HG02870 (cell line): ENCODE results near the gene UBQLN4.
"Not testable (repeated sequence)": the region's sequence is repeated elsewhere in the genome, so short reads cannot be mapped to it uniquely, and the experiment has no call there.

Source experiments
- ATAC-seq: cut with Tn5 transposase; IDR thresholded peaks from one replicate; pipeline ENCODE4 v1.9.1; 2021; ENCODE audit warnings: mild to moderate bottlenecking, moderate library complexity; ENCODE audit not compliant: unreplicated experiment

The UBQLN4 gene

GRCh38 chr1:156081180-156081916 lies 27.8 kb upstream of the UBQLN4 start:
- no peak for ATAC-seq

- no peak for ATAC-seq
Measured at GRCh38 chr1:156080863-156081179, 27.2 kb upstream of the UBQLN4 start.

DNA sequence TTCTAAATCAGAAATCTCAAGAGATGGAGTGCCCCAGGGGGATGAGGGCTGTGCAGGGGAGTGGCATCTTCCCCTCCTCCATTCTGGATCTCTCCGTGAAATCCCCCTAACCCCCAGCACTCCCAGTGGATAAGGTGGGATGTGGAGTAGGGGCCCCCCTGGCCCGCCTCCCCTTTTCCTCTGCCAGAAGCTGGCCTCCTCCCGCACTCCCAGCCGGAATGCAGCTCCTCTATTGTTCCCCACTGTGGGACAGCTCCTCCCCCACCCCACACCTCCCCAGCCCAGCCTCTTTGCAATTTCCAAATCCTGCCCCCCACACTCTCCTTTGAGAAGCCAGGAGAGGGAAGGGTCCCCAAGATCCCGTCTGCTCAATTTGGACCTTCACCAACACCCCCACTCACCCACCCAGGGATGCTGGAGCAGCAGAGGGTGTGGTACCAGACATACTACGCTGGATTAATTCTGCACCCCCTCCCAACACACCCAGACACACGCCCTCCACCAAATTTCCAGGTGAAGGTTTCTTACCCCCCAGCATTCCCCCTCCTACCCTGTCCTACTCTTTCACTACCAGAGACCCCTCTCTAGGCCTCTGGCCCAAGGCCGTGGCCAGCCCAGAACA lies 26.8 kb upstream of the UBQLN4 start:
- no peak for ATAC-seq

DNA sequence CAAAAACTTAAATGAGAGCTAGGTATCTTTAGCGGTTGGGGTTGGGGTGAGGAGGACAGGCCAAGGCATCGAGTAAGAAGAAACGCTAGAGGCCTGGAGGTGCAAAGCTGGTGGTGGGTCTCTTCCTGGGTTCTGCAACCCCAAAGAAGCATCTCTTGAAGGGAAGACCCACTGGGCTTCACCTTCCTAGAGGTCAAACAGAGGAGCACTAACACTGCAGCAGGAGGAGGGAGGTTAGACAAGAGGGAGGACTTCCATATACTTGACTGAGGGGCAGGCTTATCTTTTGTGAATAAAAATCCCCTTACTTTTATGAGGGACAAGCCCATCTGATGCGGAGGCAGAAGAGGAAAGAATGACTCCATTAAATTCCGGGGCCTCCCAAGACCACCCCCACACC lies 26.2 kb upstream of the UBQLN4 start:
- no peak for ATAC-seq

DNA sequence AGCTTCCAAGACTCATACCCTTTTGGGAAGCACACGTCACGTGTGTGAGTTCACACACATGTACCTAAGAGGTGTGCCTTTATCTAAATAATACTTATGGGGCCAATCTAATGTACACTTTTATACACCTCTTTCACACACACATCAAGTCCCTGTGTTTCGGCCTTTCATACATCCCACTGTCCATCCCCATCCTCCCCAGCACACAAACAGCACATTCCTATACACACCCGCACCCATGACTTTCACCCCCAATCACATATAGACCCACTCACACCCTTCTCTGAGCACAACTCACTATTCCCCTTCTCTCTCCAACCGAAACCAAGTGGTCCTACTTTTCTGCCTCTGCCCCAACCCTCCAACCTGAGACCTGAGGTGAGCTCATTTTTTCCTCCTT lies 25.1 kb upstream of the UBQLN4 start:
- ATAC-seq, result no peak

GRCh38 chr1:156077430-156077760 lies 23.8 kb upstream of the UBQLN4 start:
- ATAC-seq, result no peak

DNA sequence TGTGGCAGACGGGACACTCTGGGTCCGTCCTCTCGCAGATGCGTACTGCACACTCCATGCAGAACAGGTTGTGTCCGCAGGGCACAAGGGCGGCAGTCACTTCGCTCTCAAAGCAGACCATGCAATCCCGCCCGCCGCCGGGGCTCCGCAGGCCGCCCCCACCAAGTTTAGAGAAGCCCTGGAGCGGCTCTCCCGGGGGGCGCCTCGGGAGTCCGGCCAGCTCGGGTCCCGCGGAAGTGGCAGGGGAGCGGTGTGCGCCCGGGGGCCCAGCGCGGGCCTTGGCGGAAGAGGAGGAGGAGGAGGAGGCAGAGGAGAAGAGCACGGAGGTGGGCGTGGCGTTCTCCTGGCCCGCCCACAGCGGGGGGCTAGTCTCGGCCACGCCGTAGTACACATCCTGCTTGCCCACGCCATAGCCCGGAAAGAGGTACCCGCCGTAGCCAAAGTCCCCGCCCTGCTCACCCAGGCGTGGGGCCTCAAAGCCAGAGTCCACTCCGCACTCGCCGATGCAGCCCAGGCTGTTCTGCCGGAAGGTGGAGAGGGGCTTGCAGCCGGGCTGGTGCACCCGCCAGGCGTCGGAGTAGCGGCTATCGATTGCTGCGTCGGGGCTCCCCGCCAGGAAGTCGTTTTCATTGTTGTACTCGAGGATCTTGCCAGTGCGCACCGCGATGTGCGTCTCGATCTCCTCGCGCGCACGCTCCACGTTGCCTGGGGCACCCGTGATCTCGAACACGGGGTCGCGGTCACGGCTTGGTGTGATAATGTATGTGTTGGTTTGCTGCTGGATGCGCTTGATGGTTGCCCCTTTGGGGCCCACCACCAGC lies 23.2 kb upstream of the UBQLN4 start:
- ATAC-seq, result no peak

DNA sequence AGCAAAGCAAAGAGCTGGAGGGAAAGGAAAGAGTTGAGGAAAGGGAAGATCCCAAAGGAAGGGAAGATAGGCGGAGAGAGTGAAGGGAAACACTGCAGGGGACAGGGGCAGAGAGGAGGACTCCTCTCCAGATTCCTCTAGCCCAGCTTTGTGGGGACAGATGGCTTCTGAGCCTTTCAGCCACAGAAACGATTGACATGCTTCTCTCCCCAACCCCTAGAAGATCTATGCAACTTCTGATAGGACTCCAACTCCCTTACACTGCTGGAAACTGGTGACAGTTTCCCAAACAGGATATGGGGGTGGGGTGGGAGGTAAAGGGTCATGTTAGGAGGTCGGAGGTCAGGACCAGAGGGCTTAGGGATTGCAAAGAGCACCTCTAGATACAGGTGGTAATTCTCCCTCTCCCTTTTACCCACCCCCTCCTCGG lies 22.2 kb upstream of the UBQLN4 start:
- ATAC-seq, result no peak

GRCh38 chr1:156075162-156075561 lies 21.6 kb upstream of the UBQLN4 start:
- no peak for ATAC-seq

GRCh38 chr1:156074661-156075060 lies 21.1 kb upstream of the UBQLN4 start:
- ATAC-seq, result no peak

- no peak for ATAC-seq
Measured at GRCh38 chr1:156073740-156074139, 20.1 kb upstream of the UBQLN4 start.

DNA sequence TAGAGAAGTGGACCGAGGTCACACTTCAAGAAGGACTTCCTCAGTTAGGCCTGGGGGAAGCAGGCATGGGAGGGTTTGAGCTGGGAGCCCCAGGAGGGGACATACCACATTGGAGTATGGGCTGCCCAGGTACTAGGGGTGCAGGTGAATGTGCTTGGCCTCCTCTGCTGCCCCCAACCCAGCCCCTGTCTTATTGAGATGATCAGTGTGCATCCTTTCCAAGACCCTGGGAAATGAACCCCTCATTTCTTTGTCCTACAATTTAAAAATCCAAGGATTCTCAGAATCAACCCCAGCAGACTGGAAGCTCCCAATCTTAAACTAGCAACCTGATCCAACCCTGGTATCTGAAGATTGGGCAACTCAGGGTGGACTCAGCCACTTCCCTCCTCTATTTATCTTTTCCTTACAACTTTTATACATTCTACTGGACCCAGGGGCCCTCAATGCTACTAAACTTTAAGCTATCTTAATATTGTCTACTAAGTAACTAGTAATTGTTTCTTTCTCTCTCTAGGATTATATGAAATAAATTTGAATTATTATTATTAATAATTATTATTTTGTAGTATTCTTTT lies 19.6 kb upstream of the UBQLN4 start:
- ATAC-seq, result no peak

DNA sequence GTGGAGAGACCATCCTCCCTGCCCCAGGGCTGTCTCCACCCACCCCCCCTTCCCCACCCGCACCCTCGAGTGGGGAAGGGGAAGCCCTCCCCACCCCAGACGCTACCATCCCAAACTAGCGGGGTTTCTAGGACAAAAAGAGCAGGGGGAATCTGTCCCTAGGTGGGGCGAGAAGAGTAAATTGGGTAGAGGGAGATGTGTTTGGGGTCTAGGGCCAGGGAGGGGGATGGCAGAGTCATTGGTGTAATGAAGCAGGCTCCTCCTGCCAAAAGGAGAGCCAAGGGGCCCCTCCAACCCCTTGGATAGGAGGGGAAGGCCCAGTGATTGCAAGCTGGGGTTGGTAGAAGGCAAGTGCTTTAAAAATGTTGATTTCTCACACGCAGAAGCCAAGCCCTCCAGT lies 18.7 kb upstream of the UBQLN4 start:
- ATAC-seq, result no peak

- not testable (repeated sequence) for ATAC-seq
Measured at GRCh38 chr1:156071332-156071816, 17.8 kb upstream of the UBQLN4 start.

- ATAC-seq, result no peak
Measured at GRCh38 chr1:156070548-156070947, 16.9 kb upstream of the UBQLN4 start.

DNA sequence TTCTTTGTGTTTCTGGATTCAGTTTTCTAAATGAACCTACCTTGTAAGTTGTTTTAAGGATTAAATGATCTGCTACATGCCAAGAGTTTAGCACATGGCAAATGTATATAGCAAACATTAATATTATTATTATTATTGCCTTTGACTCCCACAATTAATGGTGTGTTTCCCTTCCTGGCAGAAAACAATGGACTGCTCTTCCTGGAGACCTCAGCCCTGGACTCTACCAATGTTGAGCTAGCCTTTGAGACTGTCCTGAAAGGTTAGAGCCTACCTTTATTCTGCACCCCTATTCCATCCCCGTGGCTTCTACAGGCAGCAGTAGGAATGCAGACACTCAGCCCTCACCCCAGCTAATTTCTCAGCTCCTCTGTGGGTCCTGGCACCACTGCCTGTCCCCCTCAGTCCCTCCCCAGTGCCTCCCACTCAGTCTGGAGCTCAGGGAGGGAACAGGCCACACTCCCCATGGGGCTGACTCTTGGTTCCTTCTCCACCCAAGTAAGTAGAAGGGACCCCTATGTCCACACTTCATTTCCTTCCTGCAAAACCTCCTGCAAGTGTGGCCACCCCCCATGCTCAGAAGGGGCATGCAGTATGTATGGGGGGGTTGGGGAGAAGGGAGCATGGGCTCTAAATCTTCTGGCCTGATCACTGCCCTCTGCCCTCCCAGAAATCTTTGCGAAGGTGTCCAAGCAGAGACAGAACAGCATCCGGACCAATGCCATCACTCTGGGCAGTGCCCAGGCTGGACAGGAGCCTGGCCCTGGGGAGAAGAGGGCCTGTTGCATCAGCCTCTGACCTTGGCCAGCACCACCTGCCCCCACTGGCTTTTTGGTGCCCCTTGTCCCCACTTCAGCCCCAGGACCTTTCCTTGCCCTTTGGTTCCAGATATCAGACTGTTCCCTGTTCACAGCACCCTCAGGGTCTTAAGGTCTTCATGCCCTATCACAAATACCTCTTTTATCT lies 16.2 kb upstream of the UBQLN4 start:
- no peak for ATAC-seq

GRCh38 chr1:156067262-156067661 lies 13.7 kb upstream of the UBQLN4 start:
- no peak for ATAC-seq

DNA sequence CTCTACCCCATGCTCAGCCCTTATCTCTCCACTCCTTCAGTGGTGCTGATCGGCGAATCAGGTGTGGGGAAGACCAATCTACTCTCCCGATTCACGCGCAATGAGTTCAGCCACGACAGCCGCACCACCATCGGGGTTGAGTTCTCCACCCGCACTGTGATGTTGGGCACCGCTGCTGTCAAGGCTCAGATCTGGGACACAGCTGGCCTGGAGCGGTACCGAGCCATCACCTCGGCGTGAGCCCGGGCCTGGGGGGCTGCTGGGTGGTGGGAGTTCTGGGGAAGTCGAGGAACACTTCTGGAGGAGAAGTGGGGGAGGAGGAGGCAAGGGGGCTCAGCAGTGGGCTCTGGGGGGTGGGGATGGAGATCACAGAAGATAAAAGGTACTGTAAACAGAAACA lies 12.3 kb upstream of the UBQLN4 start:
- ATAC-seq, result no peak

GRCh38 chr1:156065212-156065611 lies 11.6 kb upstream of the UBQLN4 start:
- no peak for ATAC-seq

DNA sequence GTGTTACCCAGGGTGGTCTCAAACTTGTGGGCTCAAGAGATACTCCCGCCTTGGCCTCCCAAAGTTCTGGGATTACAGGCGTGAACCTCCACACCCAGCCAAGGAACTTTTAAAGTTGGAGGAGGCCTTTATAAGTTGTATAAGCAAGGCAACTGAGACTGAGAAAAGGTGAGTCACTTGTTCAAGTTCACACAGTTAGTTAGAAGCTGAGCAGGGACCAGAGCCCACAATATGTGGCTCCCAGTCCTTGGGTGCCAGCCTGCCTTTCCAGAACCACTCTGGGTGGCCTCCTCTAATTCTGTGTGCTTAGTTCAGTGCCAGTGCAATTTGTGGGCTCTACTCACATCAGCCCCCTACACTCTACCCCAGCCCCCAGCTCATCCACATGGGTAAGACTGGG lies 11.0 kb upstream of the UBQLN4 start:
- ATAC-seq, result no peak

- ATAC-seq, result no peak
Measured at GRCh38 chr1:156063997-156064285, 10.3 kb upstream of the UBQLN4 start.
